Endothelial cell of umbilical vein (primary cell): ENCODE measurements around the gene CNTNAP1. TPM values are rescaled to one million over a fixed set of nuclear protein-coding genes. Genes with fewer than 3 reads are reported as not detected.

Experiments
- BruUV-seq: library from RNA; stranded (reverse); fragments of 400-500 nt; replicated peaks from 2 replicates; lab custom pipeline; 2021; lab: Mats Ljungman, UMichigan
- CTCF ChIA-PET: fragments of 300-600, 350-600 bp; sonication (Branson Sonifier 250); formaldehyde crosslinking; loops from one replicate; lab custom pipeline; 2021; ENCODE audit warnings: antibody characterized with exemption, inconsistent platforms; lab: Charles Lee
- POLR2A ChIA-PET: fragments of 300-600, 350-600 bp; sonication (Branson Sonifier 250); formaldehyde crosslinking; loops from one replicate; lab custom pipeline; 2021; ENCODE audit warnings: antibody characterized with exemption, inconsistent platforms; lab: Charles Lee
- DNase-seq: peaks from one replicate; pipeline ENCODE4 v3.0.0-alpha.2; 2011; ENCODE audit warnings: low read depth, low spot score
- FAIRE-seq: peaks from 2 replicates; lab custom pipeline; 2011; peaks lifted over from hg19 to GRCh38; lab: Jason Lieb, UNC
- H2AFZ ChIP-seq: 2 replicates; pipeline ENCODE4 v1.6.0; 2012; ENCODE audit warnings: low read depth, low read length, control low read depth, inconsistent platforms
- H3K27ac ChIP-seq: 2 replicates; pipeline ENCODE4 v1.5.1; 2011; ENCODE audit warnings: low read depth, mild to moderate bottlenecking, control low read depth, low read length, moderate library complexity; ENCODE audit not compliant: insufficient read depth
- H3K27me3 ChIP-seq, 2 experiments: 2 replicates each; pipeline versions ENCODE4 v1.6.0 to v1.6.1; 2011; ENCODE audit warnings: low read length in 2 of 2, mixed read lengths in 1 of 2; ENCODE audit not compliant: control insufficient read depth in 2 of 2, insufficient read depth in 2 of 2
- H3K36me3 ChIP-seq, 2 experiments: 2 replicates in 1 of 2; 3 replicates in 1 of 2; pipeline ENCODE4 v1.5.1; 2011; ENCODE audit warnings: low read length in 2 of 2, mild to moderate bottlenecking in 1 of 2, moderate library complexity in 1 of 2; ENCODE audit not compliant: control insufficient read depth in 2 of 2, insufficient read depth in 2 of 2; ENCODE audit errors: extremely low read depth in 1 of 2
- H3K4me1 ChIP-seq: 3 replicates; pipeline ENCODE4 v1.5.1; 2011; ENCODE audit warnings: mild to moderate bottlenecking, low read length; ENCODE audit not compliant: control insufficient read depth, insufficient read depth; ENCODE audit errors: extremely low read depth
- H3K4me2 ChIP-seq: 2 replicates; pipeline ENCODE4 v1.6.1; 2011; ENCODE audit warnings: low read length, control low read depth, mixed read lengths; ENCODE audit not compliant: insufficient read depth
- H3K4me3 ChIP-seq, 3 experiments: fragments of 200-600 bp in 1 of 3; sonication (generic), shearing (Covaris generic) in 1 of 3; replicated peaks in 1 of 3; 2 replicates each; pipeline ENCODE4 v1.5.1; 2011 to 2016; ENCODE audit warnings: control low read depth in 3 of 3, low read length in 3 of 3, mild to moderate bottlenecking in 2 of 3, inconsistent platforms in 1 of 3, low read depth in 1 of 3, moderate library complexity in 1 of 3; ENCODE audit not compliant: insufficient read depth in 1 of 3
- H3K79me2 ChIP-seq: 2 replicates; pipeline ENCODE4 v1.6.0; 2012; ENCODE audit warnings: low read length, inconsistent platforms; ENCODE audit not compliant: control insufficient read depth, insufficient read depth
- H3K9ac ChIP-seq: replicated peaks from 2 replicates; pipeline ENCODE3; 2011; ENCODE audit warnings: low read length, control low read depth; ENCODE audit not compliant: insufficient read depth; ENCODE audit errors: extremely low read depth
- H3K9me1 ChIP-seq: replicated peaks from 3 replicates; pipeline ENCODE4 v1.6.0; 2011; ENCODE audit warnings: mild to moderate bottlenecking, low read length; ENCODE audit not compliant: control insufficient read depth, insufficient read depth; ENCODE audit errors: extremely low read depth
- H3K9me3 ChIP-seq: replicated peaks from 2 replicates; pipeline ENCODE4 v1.5.1; 2012; ENCODE audit warnings: low read length, inconsistent platforms; ENCODE audit not compliant: control insufficient read depth, insufficient read depth
- H4K20me1 ChIP-seq: replicated peaks from 2 replicates; pipeline ENCODE3; 2011; ENCODE audit warnings: mild to moderate bottlenecking, low read length; ENCODE audit not compliant: control insufficient read depth, insufficient read depth; ENCODE audit errors: extremely low read depth
- CTCF ChIP-seq, 2 donors: IDR thresholded peaks; 1 replicate in 1 of 2; 2 replicates in 1 of 2; pipeline ENCODE4 v1.5.1; 2011; ENCODE audit warnings: low read length in 2 of 2, mild to moderate bottlenecking in 2 of 2, moderate library complexity in 2 of 2, control low read depth in 1 of 2, inconsistent platforms in 1 of 2, low read depth in 1 of 2; ENCODE audit not compliant: insufficient read depth in 1 of 2; ENCODE audit errors: extremely low read depth in 1 of 2
- EZH2 ChIP-seq: IDR thresholded peaks from 2 replicates; pipeline ENCODE4 v1.6.1; 2012; ENCODE audit warnings: borderline replicate concordance, low read depth, mild to moderate bottlenecking, moderate library complexity, low read length, inconsistent platforms; ENCODE audit not compliant: severe bottlenecking
- FOS ChIP-seq: IDR thresholded peaks from 2 replicates; pipeline ENCODE4 v1.6.1; 2011; ENCODE audit warnings: mild to moderate bottlenecking, low read length, moderate library complexity, borderline replicate concordance; ENCODE audit not compliant: insufficient read depth
- GATA2 ChIP-seq: IDR thresholded peaks from 2 replicates; pipeline ENCODE4 v1.7.0; 2011; ENCODE audit warnings: low read depth, mild to moderate bottlenecking, moderate library complexity, mixed read lengths, low read length; ENCODE audit not compliant: insufficient read length, insufficient read depth
- JUN ChIP-seq: IDR thresholded peaks from 2 replicates; pipeline ENCODE4 v1.6.1; 2011; ENCODE audit warnings: borderline replicate concordance, low read depth; ENCODE audit not compliant: insufficient read length, insufficient read depth
- MYC ChIP-seq: IDR thresholded peaks from one replicate; pipeline ENCODE4 v1.6.1; 2011; ENCODE audit warnings: mild to moderate bottlenecking, low read depth, low read length
- POLR2A ChIP-seq: IDR thresholded peaks from 2 replicates; pipeline ENCODE4 v1.6.1; 2012; ENCODE audit warnings: low read depth, mild to moderate bottlenecking, control low read depth, low read length
- POLR2AphosphoS5 ChIP-seq: IDR thresholded peaks from 2 replicates; pipeline ENCODE4 v1.6.1; 2012; ENCODE audit warnings: low read depth, mild to moderate bottlenecking, control low read depth, low read length, moderate library complexity; ENCODE audit not compliant: insufficient read depth
- dilution Hi-C: fragments of 300-500 bp; cut with MboI; formaldehyde crosslinking; loops from one replicate; pipeline ENCODE4 v1.15.0; 2019; ENCODE audit warnings: low sequenced_read_pairs; ENCODE audit not compliant: extremely low pct_ligation_motif_present
- intact Hi-C: fragments of 100-400 bp; cut with micrococcal nuclease; formaldehyde crosslinking; loops from one replicate; pipeline ENCODE4 v1.10.0; 2022
- polyA plus RNA-seq, 4 experiments: library from polyadenylated mRNA; depleted of rRNA in 3 of 4; stranded (reverse) in 3 of 4; unstranded in 1 of 4; fragments of >200 nt; gene quantifications; 2 replicates each; pipeline versions ENCODE4 v1.2.1 to v1.2.3, GENCODE V29; 2011 to 2012; ENCODE audit warnings: missing spikeins in 1 of 4
- total RNA-seq: library from RNA; stranded (reverse); gene quantifications from 2 replicates; pipeline ENCODE4 v1.2.3, GENCODE V29; 2021
- TF ChIP-seq, protein P1 (sequence below): IDR thresholded peaks from 2 replicates; pipeline ENCODE4 v1.6.1; 2011; ENCODE audit not compliant: insufficient read depth, insufficient read length

The CNTNAP1 gene
- total and polyA plus RNA-seq, 2 donors (not counting 3 experiments of a cell fraction or from before 2014, with no cell fraction given), result 26.3 to 44.8 TPM

- FAIRE-seq, result no peak
- H2AFZ ChIP-seq, result no peak overlapping the region
- H3K4me2 ChIP-seq, result no peak overlapping the region
- no peaks in the 10 kb centered on the region for H3K36me3 ChIP-seq
- peaks cover 0 to 2% of the 10 kb centered on the region in 2 experiments for H3K27me3 ChIP-seq
- dilution Hi-C loops, result no loop called here
- H3K4me3 ChIP-seq, result no peak overlapping the region
- no peak overlapping the region for H3K9ac ChIP-seq
- BruUV-seq, result no TSS peak
- DNase-seq, result no peak
- H3K9me1 ChIP-seq, result no peaks in the 10 kb centered on the region
- H3K4me1 ChIP-seq, result no peaks in the 10 kb centered on the region
- H3K9me3 ChIP-seq, result no peaks in the 10 kb centered on the region
- intact Hi-C loops, result no loop called here
- ChIA-PET POLR2A (no interaction called here), CTCF (interaction anchor here (0.8 to 1.6 kb wide), 4 partner anchors 10 to 62 kb away, joined by 3 to 5 read pairs (median 4); partner anchors contain the start of gene PSMC3IP)
- H3K79me2 ChIP-seq, result no peaks in the 10 kb centered on the region
- H4K20me1 ChIP-seq, result no peaks in the 10 kb centered on the region
- H3K27ac ChIP-seq, result no peak overlapping the region
- no peak for TF ChIP-seq FOS
- no peak for TF ChIP-seq JUN
- TF ChIP-seq POLR2A, result no peak
- TF ChIP-seq, protein P1, sequence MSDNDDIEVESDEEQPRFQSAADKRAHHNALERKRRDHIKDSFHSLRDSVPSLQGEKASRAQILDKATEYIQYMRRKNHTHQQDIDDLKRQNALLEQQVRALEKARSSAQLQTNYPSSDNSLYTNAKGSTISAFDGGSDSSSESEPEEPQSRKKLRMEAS, result no peak
- no peak for TF ChIP-seq GATA2
- TF ChIP-seq MYC, result no peak
- no peak for TF ChIP-seq EZH2
- no peak for TF ChIP-seq POLR2AphosphoS5
- no peak for TF ChIP-seq CTCF (IDR thresholded peaks at IDR 0.05; ENCODE audit: extremely low read depth in 1 of 2, insufficient read depth in 1 of 2, low read depth in 1 of 2, low read length in 2 of 2)
These were observed 42.7 kb upstream of the CNTNAP1 start for GRCh38 chr17:42639525-42640113.
